HG03196 (cell line): Measurements from ENCODE around the gene MYO7B.

Experiments
- ATAC-seq: cut with Tn5 transposase; IDR thresholded peaks from one replicate; pipeline ENCODE4 v1.9.1; 2021; ENCODE audit not compliant: unreplicated experiment

Gene MYO7B

GRCh38 chr2:127535422-127535901, at the start of gene MYO7B:
Gene MYO7B (plus strand): TSS chr2:127535683. CDS start chr2:127559723, 24,040 bp downstream.
- ATAC-seq, result no peak

DNA sequence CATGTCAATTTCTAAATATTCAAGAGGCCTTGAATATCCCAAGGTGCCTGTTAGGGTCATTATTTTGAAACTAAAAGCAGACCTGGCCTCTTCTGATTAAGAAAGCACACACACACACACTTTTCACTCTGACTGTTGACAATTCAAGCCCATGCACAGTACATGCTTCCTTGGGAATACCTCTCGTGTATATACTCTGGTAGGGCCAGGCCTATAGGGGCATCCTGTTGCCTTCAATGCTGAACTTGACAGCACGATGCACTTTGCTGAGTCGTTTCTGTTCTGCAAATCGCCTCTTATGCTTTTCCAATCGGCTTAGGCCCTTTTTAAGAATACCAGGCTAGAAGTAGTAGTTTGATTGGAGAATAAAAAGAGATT, 49.8 kb upstream of the MYO7B start:
- ATAC-seq, result no peak

DNA sequence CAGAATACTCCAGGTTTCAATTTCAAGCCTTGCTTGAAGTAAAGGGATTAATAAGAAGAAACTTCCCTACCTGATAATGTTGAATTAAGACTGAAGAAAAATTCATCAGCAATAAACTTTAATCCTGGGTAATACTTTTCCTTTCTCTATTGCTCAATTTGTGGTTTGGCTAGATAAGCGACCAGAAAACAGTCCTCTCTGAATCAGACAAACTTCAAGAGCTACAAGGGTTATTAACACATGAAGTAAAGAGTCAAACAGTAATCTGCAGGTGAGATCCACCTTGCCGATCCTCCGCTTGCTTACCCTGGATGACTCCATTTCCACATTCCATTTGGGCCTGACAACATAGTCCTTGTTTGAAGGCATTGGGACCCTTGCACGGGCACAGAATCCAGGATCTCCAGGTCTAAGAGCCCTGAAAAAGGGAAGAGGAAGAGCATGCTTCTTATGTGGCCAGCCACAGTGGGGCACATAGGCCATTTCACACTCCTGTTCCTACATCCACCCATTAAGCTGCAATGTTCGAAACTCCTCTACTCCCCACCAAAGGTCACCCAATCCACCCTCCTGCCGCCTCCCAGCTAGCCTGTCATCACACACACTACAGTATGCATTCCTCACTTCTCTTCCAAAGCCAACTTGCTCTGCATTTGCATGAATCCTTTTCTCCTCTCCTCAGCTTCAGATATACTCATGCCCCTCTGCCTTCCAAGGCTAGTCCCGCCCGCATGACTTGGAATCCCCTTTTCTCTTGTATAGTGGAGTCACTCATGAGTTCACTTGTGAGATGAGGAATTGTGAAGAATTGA, 49.0 kb upstream of the MYO7B start:
- no peak for ATAC-seq

DNA sequence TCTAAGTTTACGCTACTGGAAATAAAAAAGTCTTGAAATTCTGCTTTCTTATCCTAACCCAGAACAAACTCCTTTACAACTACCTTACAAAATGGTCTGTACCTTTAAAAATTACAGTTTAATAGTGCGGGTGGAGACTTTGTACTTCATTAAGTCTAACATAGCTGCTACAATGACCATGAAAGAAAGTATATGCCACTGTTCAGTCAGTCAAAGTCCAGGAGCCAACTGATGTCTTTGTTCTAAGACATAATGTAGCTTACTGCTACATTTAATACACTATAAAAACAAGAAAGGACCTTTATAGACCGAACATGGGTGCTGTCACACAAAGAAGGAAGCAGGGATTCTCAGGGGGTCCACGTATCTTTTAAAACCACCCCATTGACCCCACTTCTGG, 45.2 kb upstream of the MYO7B start:
- no peak for ATAC-seq

GRCh38 chr2:127498386-127498785, 37.1 kb upstream of the MYO7B start:
- ATAC-seq, result no peak

- ATAC-seq, result no peak
These were observed 32.0 kb upstream of the MYO7B start for GRCh38 chr2:127503491-127503890.

GRCh38 chr2:127504552-127505430, 30.7 kb upstream of the MYO7B start:
- no peak for ATAC-seq

GRCh38 chr2:127506510-127506909, 29.0 kb upstream of the MYO7B start:
- ATAC-seq, result no peak

DNA sequence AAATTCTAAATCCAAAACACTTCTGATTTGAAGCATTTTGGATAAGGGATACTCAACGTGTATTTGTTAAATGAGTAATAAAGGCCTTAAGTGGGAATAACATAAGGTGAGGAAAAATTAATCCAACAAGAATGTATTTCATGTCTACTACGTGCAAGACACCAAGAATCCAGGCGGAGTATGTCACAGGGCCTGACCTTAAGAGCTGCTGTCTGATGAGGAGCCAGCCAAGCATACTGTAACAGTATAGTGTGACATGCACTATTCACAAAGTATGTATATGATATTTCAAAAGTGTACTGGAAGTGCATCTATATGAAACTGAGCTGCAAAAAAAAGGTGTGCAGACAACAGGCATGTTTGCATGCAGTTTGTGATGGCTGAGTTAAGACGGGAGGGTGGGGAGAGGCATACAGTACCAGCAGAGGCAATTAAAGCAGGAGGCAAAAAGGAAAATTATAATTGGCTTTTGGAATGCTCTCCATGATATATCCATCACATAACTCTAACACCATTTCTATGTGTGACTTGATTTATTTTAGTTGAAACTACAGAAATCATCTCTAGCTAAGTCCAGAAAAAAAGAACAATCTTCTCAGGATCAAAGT, 27.4 kb upstream of the MYO7B start:
- ATAC-seq, result no peak

- ATAC-seq, result peak; percentile 54
These were observed 26.9 kb upstream of the MYO7B start for GRCh38 chr2:127508631-127509034.

DNA sequence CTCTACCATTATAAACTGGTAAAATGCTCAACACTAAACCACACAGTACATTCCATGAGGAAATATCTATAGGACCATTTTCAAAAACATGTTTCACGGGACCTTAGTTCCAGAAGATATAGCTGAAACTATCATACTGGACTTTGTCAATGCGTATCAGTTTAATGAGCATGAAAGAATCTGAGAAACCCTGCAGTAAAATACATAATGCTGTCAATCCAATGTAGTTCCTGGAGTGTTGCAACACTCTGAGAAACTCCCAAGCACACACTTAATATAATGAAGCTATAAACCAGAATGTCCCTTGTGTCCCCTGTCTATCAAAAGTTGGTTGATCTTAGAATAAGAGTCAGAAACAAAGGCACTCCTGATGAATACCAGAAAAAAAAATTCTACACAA, 25.4 kb upstream of the MYO7B start:
- ATAC-seq, result no peak

GRCh38 chr2:127511090-127511695, 24.3 kb upstream of the MYO7B start:
- ATAC-seq, result no peak

DNA sequence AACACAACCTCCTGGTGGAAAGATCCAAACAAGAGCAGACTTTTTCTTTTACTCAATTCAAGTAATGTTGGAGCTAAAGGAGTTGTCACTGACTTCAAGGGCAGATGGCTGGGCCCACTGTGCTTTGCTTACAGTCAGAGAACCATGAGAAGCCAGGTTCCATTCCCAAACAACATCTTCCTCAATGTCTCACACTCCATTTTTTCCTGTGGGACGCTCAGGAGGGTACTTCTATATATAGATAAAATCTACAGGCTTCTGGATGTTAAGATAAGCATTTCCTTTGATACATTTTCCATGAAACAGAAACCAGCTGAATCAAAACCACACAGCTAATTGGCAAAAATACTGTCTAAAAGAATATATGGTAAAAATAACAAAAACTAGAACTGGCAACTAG, 23.6 kb upstream of the MYO7B start:
- no peak for ATAC-seq

GRCh38 chr2:127512362-127512761, 23.1 kb upstream of the MYO7B start:
- ATAC-seq, result no peak

DNA sequence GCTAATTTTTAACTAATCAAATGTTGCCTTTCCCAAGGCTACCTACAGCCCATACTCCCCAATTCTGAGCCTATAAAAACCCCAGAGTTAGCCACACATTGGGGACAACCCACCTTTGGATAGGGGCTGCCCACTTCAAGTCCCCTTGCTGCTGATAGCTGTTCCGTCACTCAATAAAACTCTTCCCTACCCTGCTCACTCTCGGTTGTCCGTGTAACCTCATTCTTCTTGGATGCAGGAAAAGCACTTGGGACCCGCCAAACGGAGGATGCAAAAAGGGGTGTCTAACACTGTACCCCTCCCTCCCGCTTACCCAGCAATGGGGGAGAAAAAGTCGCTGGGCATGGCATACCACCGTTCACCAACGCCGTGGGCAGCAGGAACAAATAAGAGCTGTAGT, 21.4 kb upstream of the MYO7B start:
- no peak for ATAC-seq

- ATAC-seq, result no peak
These were observed 21.0 kb upstream of the MYO7B start for GRCh38 chr2:127514485-127514884.

GRCh38 chr2:127515383-127515915, 20.0 kb upstream of the MYO7B start:
- ATAC-seq, result no peak

DNA sequence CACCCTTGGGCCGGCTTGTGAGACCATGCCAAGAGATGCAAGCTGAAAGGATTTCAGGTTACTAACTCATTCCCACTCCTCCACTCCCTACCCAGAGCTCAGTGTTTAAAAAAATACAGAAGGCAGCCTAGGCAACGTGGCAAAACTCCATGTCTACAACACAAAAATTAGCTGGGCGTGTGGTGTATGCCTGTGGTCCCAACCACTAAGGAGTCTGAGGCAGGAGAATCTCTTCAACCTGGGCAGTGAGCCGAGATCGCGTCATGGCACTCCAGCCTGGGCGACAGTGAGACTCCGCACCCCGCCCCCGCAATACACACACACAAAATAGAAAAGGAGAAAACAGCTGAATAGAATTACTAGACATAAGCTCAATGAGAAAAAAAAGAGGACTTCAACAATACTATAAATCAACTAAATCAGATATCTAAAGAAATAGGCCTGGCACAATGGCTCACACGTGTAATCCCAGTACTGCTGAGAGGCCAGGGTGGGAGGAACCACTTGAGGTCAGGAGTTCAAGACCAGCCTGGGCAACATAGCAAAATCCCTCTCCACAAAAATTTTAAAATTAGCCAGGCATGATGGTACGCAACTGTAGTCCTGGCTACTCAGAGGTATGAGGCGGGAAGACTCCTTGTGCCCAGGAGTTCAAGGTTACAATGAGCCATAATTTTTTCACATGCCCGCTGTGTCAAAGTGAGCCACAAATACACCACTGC, 19.3 kb upstream of the MYO7B start:
- ATAC-seq, result no peak

GRCh38 chr2:127517465-127517864, 18.0 kb upstream of the MYO7B start:
- no peak for ATAC-seq

DNA sequence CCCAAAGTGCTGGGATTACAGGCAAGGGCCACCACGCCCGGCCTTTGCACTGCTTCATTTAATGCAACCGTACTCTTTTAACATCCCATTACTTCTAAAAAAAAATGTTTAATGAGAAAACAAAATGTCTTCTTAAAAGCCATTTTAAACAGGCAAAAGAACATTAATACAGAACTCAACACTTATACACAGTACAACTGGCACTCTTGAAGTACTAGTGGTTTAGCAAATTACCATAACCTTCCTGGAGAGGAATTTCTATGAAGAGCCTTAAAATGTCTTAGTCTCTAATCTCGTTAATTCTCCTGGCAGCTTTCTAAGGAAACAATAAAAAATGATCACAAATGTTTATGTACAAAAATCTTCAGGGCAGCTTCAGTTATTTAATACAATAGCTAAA, 15.1 kb upstream of the MYO7B start:
- ATAC-seq, result no peak
